HepG2 (cell line): ENCODE measurements around the gene MRPS5. TPM values are rescaled to one million over a fixed set of nuclear protein-coding genes. Genes with fewer than 3 reads are reported as not detected.

Experiments
- CHD4 ChIP-seq: fragments of 200-600 bp; sonication (generic); IDR thresholded peaks from 2 replicates; pipeline ENCODE4 v1.7.0; 2017; ENCODE audit warnings: mild to moderate bottlenecking, low read length, borderline replicate concordance
- CSRNP1 ChIP-seq: sonication (generic); formaldehyde crosslinking; IDR thresholded peaks from 2 replicates; pipeline ENCODE4 v1.8.1; 2023; ENCODE audit warnings: mild to moderate bottlenecking, missing genetic modification reagents
- ETV5 ChIP-seq: IDR thresholded peaks from 2 replicates; pipeline ENCODE4 v1.6.1; 2018; ENCODE audit warnings: missing biosample characterization, missing genetic modification reagents, inconsistent platforms, borderline replicate concordance
- IRF2 ChIP-seq: IDR thresholded peaks from 2 replicates; pipeline ENCODE4 v1.6.1; 2018; ENCODE audit warnings: missing genetic modification reagents, missing compliant biosample characterization
- JARID2 ChIP-seq: sonication (generic); formaldehyde crosslinking; IDR thresholded peaks from 2 replicates; pipeline ENCODE4 v1.8.1; 2023; ENCODE audit warnings: missing genetic modification reagents, inconsistent platforms; ENCODE audit not compliant: insufficient replicate concordance
- NR2F1 ChIP-seq, 2 experiments: fragments of 450-650 bp in 1 of 2; formaldehyde crosslinking in 1 of 2; IDR thresholded peaks; 2 replicates each; pipeline versions ENCODE4 v1.5.0 to v1.6.1; 2016 to 2020; ENCODE audit warnings: mild to moderate bottlenecking in 1 of 2, missing compliant biosample characterization in 1 of 2, missing genetic modification reagents in 1 of 2, moderate library complexity in 1 of 2
- PCBP1 ChIP-seq: fragments of 200-400 bp; formaldehyde crosslinking; IDR thresholded peaks from 2 replicates; pipeline ENCODE4 v1.6.1; 2017; ENCODE audit warnings: mild to moderate bottlenecking, low read depth, low read length, borderline replicate concordance
- POLR2A ChIP-seq, 2 experiments: IDR thresholded peaks; 2 replicates each; pipeline ENCODE4 v1.6.1; 2011; ENCODE audit warnings: low read depth in 2 of 2, low read length in 2 of 2, mild to moderate bottlenecking in 1 of 2, moderate library complexity in 1 of 2; ENCODE audit not compliant: insufficient read depth in 1 of 2
- PRDM15 ChIP-seq: sonication (generic); formaldehyde crosslinking; IDR thresholded peaks from 2 replicates; pipeline ENCODE4 v1.4.0; 2020; ENCODE audit warnings: missing genetic modification reagents
- REST ChIP-seq, 2 experiments: IDR thresholded peaks; 2 replicates each; pipeline ENCODE4 v1.6.1; 2011 to 2012; ENCODE audit warnings: low read length in 2 of 2, borderline replicate concordance in 1 of 2, low read depth in 1 of 2, mild to moderate bottlenecking in 1 of 2, moderate library complexity in 1 of 2
- ZFP41 ChIP-seq: sonication (generic); formaldehyde crosslinking; IDR thresholded peaks from 2 replicates; pipeline ENCODE4 v1.4.0; 2020; ENCODE audit warnings: mild to moderate bottlenecking, missing genetic modification reagents, borderline replicate concordance
- ZNF12 ChIP-seq: sonication (generic); formaldehyde crosslinking; IDR thresholded peaks from 2 replicates; pipeline ENCODE4 v1.5.0; 2020; ENCODE audit warnings: missing genetic modification reagents
- ZNF121 ChIP-seq: sonication (generic); formaldehyde crosslinking; IDR thresholded peaks from 2 replicates; pipeline ENCODE4 v1.5.0; 2020; ENCODE audit warnings: mild to moderate bottlenecking, missing genetic modification reagents
- ZNF597 ChIP-seq: sonication (generic); formaldehyde crosslinking; IDR thresholded peaks from 2 replicates; pipeline ENCODE4 v1.5.0; 2020; ENCODE audit warnings: missing genetic modification reagents
- ZNF619 ChIP-seq: sonication (generic); formaldehyde crosslinking; IDR thresholded peaks from 2 replicates; pipeline ENCODE4 v1.4.0; 2020; ENCODE audit warnings: mild to moderate bottlenecking, missing genetic modification reagents
- ZNF660 ChIP-seq: sonication (generic); formaldehyde crosslinking; IDR thresholded peaks from 2 replicates; pipeline ENCODE4 v1.5.1; 2020; ENCODE audit warnings: mild to moderate bottlenecking, low read depth, missing genetic modification reagents, borderline replicate concordance
- ZNF713 ChIP-seq: sonication (generic); formaldehyde crosslinking; IDR thresholded peaks from 2 replicates; pipeline ENCODE4 v1.4.0; 2020; ENCODE audit warnings: mild to moderate bottlenecking, missing genetic modification reagents
- ZNF839 ChIP-seq: sonication (generic); formaldehyde crosslinking; IDR thresholded peaks from 2 replicates; pipeline ENCODE4 v1.4.0; 2020; ENCODE audit warnings: missing genetic modification reagents, mild to moderate bottlenecking, borderline replicate concordance
- polyA plus RNA-seq, 8 experiments: library from polyadenylated mRNA; depleted of rRNA in 3 of 8; stranded (reverse) in 7 of 8; unstranded in 1 of 8; fragments of >200 nt; fragmentation: Illumina TruSeq in 4 of 8; extraction: Trizol in 4 of 8; gene quantifications; 2 replicates each; pipeline versions ENCODE4 v1.2.1 to v1.2.3, GENCODE V29; 2011 to 2016; ENCODE audit warnings: low read depth in 4 of 8, missing spikeins in 1 of 8, mixed read lengths in 1 of 8; ENCODE audit not compliant: insufficient read depth in 1 of 8
- total RNA-seq, 5 experiments: library from RNA; depleted of rRNA; stranded (reverse); fragments of >200 nt; fragmentation: Illumina TruSeq; extraction: Trizol; gene quantifications; 2 replicates each; pipeline ENCODE4 v1.2.3, GENCODE V29; 2016; ENCODE audit warnings: low read depth in 1 of 5

MRPS5 gene
- total and polyA plus RNA-seq, 2 of the 13 experiments (the other 11 are each of a cell fraction or from before 2014, with no cell fraction given), result 98.8 to 134 TPM

- TF ChIP-seq PCBP1 (0 out of 2 replicates have a peak, but pooled peaks have one; percentile 67), ETV5 (CRISPR knock-in tag) (peak; percentile 24), REST (IDR thresholded peaks at IDR 0.05; ENCODE audit: borderline replicate concordance in 1 of 2, low read depth in 1 of 2, low read length in 2 of 2) (peak in 1 of 2 experiments; percentile 45; a peak in 2 of 4 replicates), ZNF713 (peak; percentile 84; the same call in 1 of the 2 replicates), POLR2A (IDR thresholded peaks at IDR 0.05; ENCODE audit: insufficient read depth in 1 of 2, low read depth in 2 of 2, low read length in 2 of 2) (peak; percentile 70 to 96; a peak in 3 of 4 replicates), CHD4 (no peak), ZNF619 (CRISPR knock-in tag) (peak; percentile 99), PRDM15 (CRISPR knock-in tag) (0 out of 2 replicates have a peak, but pooled peaks have one; percentile 62), ZNF597 (CRISPR knock-in tag) (no peak; the same call in 1 of the 2 replicates), ZNF121 (CRISPR knock-in tag) (no peak), NR2F1 (CRISPR knock-in tag; IDR thresholded peaks at IDR 0.05) (no peak), CSRNP1 (CRISPR knock-in tag) (peak; percentile 98), JARID2 (CRISPR knock-in tag) (no peak), IRF2 (CRISPR knock-in tag) (peak; percentile 73), ZFP41 (CRISPR knock-in tag) (0 out of 2 replicates have a peak, but pooled peaks have one; percentile 66), ZNF12 (CRISPR knock-in tag) (peak; percentile 32; the same call in 1 of the 2 replicates), ZNF839 (CRISPR knock-in tag) (peak; percentile 99), ZNF660 (no peak)
Observed at GRCh38 chr2:95121407-95122196, at the start of gene MRPS5 (continued).
